GM21515 (cell line): ENCODE data around the gene FSD1.
"Not testable (repeated sequence)": the region's sequence is repeated elsewhere in the genome, so short reads cannot be mapped to it uniquely, and the experiment has no call there.

Source experiments
- ATAC-seq: cut with Tn5 transposase; IDR thresholded peaks from one replicate; pipeline ENCODE4 v1.9.1; 2021; ENCODE audit not compliant: unreplicated experiment

The FSD1 gene

GRCh38 chr19:4304538-4305256 is at the start of gene FSD1:
Gene FSD1, plus strand, starts transcription at chr19:4304598. Its CDS starts 149 bp downstream, at chr19:4304747.
- ATAC-seq = no peak

GRCh38 chr19:4256563-4256962 is 47.8 kb upstream of the FSD1 start:
- no peak for ATAC-seq

GRCh38 chr19:4257025-4257424 is 47.4 kb upstream of the FSD1 start:
- no peak for ATAC-seq

GRCh38 chr19:4258181-4258580 is 46.2 kb upstream of the FSD1 start:
- ATAC-seq = no peak

GRCh38 chr19:4260613-4261191 is 43.7 kb upstream of the FSD1 start:
- no peak for ATAC-seq

GRCh38 chr19:4264812-4265211 is 39.6 kb upstream of the FSD1 start:
- no peak for ATAC-seq

- ATAC-seq = no peak
Measured at GRCh38 chr19:4266253-4267000, 38.0 kb upstream of the FSD1 start.

GRCh38 chr19:4267101-4267900 is 37.1 kb upstream of the FSD1 start:
- ATAC-seq = no peak

- no peak for ATAC-seq
Measured at GRCh38 chr19:4267901-4268815, 36.2 kb upstream of the FSD1 start.

- ATAC-seq = no peak
Measured at GRCh38 chr19:4268816-4269430, 35.5 kb upstream of the FSD1 start.

GRCh38 chr19:4272894-4273293 is 31.5 kb upstream of the FSD1 start:
- ATAC-seq = no peak

GRCh38 chr19:4274321-4274686 is 30.1 kb upstream of the FSD1 start:
- not testable (repeated sequence) for ATAC-seq

- ATAC-seq = no peak
Measured at GRCh38 chr19:4277191-4277696, 27.2 kb upstream of the FSD1 start.

- no peak for ATAC-seq
Measured at GRCh38 chr19:4278010-4278409, 26.4 kb upstream of the FSD1 start.

GRCh38 chr19:4278419-4279266 is 25.8 kb upstream of the FSD1 start, which contains the start of gene SHD:
Gene SHD, plus strand, starts transcription at chr19:4279266. Its CDS starts 798 bp downstream, at chr19:4280064.
- ATAC-seq = no peak

GRCh38 chr19:4279267-4279529 is 25.2 kb upstream of the FSD1 start:
- ATAC-seq = no peak

GRCh38 chr19:4279530-4280422 is 24.6 kb upstream of the FSD1 start:
- no peak for ATAC-seq
